HUES64 (cell line): ENCODE results near the gene WDFY4.

ENCODE experiments used
- H3K27ac ChIP-seq: 2 replicates; pipeline ENCODE4 v1.7.0; 2013; ENCODE audit warnings: low read depth, low read length, inconsistent platforms
- H3K27me3 ChIP-seq: 2 replicates; pipeline ENCODE4 v1.6.1; 2013; ENCODE audit warnings: mild to moderate bottlenecking, low read length; ENCODE audit not compliant: insufficient read depth
- H3K36me3 ChIP-seq: 2 replicates; pipeline ENCODE4 v1.6.1; 2013; ENCODE audit warnings: mild to moderate bottlenecking, low read length; ENCODE audit not compliant: insufficient read depth
- H3K4me1 ChIP-seq: 2 replicates; pipeline ENCODE4 v1.6.1; 2013; ENCODE audit warnings: mild to moderate bottlenecking, low read length, moderate library complexity; ENCODE audit not compliant: insufficient read depth
- H3K4me3 ChIP-seq: 2 replicates; pipeline ENCODE4 v1.5.1; 2013; ENCODE audit warnings: mild to moderate bottlenecking, low read length, moderate library complexity
- H3K9ac ChIP-seq: 2 replicates; pipeline ENCODE4 v1.6.1; 2013; ENCODE audit warnings: mild to moderate bottlenecking, low read depth, low read length
- H3K9me3 ChIP-seq: 2 replicates; pipeline ENCODE4 v1.6.1; 2013; ENCODE audit warnings: low read depth, low read length; ENCODE audit not compliant: insufficient read depth
- WGBS: fragments of 150-250, 120-280 bp; methylation state at CpG from one replicate; pipeline ENCODE4 v1.1.7; 2013; ENCODE audit warnings: missing lambda C conversion rate; 5-methylcytosine and 5-hydroxymethylcytosine counted together

Gene WDFY4

GRCh38 chr10:48769706-48770435, 85.2 kb downstream of the WDFY4 start:
- Histone ChIP-seq H3K27me3 (no peaks in the 10 kb centered on the region), H3K4me1 (peaks cover 4% of the 10 kb centered on the region), H3K36me3 (no peaks in the 10 kb centered on the region), H3K9ac (no peak overlapping the region), H3K27ac (no peak overlapping the region), H3K4me3 (no peak overlapping the region), H3K9me3 (no peaks in the 10 kb centered on the region)
- 86% methylated on average over 15 of the region's 15 CpGs for WGBS

- Histone ChIP-seq H3K9me3 (no peaks in the 10 kb centered on the region), H3K4me3 (no peak overlapping the region), H3K27ac (no peak overlapping the region), H3K4me1 (peaks cover 4% of the 10 kb centered on the region), H3K9ac (no peak overlapping the region), H3K36me3 (no peaks in the 10 kb centered on the region), H3K27me3 (no peaks in the 10 kb centered on the region)
- WGBS, result 83% methylated on average over 1 of the region's 1 CpG
Measured at GRCh38 chr10:48770561-48771089, 86.0 kb downstream of the WDFY4 start.

GRCh38 chr10:48771234-48771633, 86.6 kb downstream of the WDFY4 start:
- peaks cover 4% of the 10 kb centered on the region for H3K4me1 ChIP-seq
- H3K27me3 ChIP-seq, result no peaks in the 10 kb centered on the region
- no peak overlapping the region for H3K4me3 ChIP-seq
- no peaks in the 10 kb centered on the region for H3K9me3 ChIP-seq
- WGBS, result over 99% methylated on average over 4 of the region's 4 CpGs
- no peak overlapping the region for H3K27ac ChIP-seq
- no peaks in the 10 kb centered on the region for H3K36me3 ChIP-seq
- H3K9ac ChIP-seq, result no peak overlapping the region

DNA sequence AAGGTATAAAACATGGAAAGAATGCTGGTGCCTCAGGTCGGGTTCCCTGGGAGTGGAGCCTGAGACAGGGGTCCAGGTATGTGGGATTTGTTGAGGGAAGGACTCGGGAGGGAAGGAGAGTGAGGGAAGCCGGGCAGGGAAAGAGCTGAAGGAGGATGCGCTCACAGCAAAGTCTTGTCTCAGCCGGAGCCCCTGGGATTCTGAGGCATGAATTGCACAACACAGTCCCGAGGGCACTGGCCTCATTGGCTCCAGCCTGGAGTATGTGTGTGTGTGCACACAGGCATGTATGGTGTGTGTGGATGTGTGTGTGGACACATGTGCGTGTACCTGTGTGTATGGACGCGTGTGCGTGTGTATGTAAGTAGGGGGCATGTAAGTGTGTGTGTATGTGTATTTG, 87.4 kb downstream of the WDFY4 start:
- no peaks in the 10 kb centered on the region for H3K9me3 ChIP-seq
- 89% methylated on average over 10 of the region's 10 CpGs for WGBS
- H3K27me3 ChIP-seq, result no peaks in the 10 kb centered on the region
- H3K36me3 ChIP-seq, result no peaks in the 10 kb centered on the region
- H3K27ac ChIP-seq, result no peak overlapping the region
- peaks cover 4% of the 10 kb centered on the region for H3K4me1 ChIP-seq
- no peak overlapping the region for H3K9ac ChIP-seq
- no peak overlapping the region for H3K4me3 ChIP-seq

DNA sequence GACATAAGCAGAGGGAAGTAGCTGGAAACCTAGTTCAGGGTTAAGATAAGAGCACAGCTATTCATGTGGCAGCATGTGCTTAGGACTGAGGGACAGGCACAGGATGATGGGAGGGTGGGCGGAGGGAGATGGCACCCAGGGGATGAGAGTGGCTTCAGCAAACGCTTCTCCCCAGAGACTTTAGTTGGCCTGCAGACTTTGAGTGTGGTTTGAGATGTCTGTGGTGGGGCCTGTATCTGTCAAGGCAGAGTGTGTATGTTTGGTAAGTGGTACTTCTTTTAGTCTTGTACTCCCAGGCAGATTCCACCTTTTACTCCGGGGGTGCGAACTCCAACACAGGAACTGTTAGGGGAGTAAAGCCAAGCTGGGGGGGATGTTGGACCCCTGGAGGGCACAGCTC, 88.9 kb downstream of the WDFY4 start:
- no peak overlapping the region for H3K4me3 ChIP-seq
- no peaks in the 10 kb centered on the region for H3K36me3 ChIP-seq
- no peak overlapping the region for H3K27ac ChIP-seq
- H3K9me3 ChIP-seq, result no peaks in the 10 kb centered on the region
- H3K4me1 ChIP-seq, result peaks cover 4% of the 10 kb centered on the region
- H3K27me3 ChIP-seq, result no peaks in the 10 kb centered on the region
- 91% methylated on average over 4 of the region's 4 CpGs for WGBS
- H3K9ac ChIP-seq, result no peak overlapping the region

- H3K9me3 ChIP-seq, result no peaks in the 10 kb centered on the region
- no peak overlapping the region for H3K27ac ChIP-seq
- H3K9ac ChIP-seq, result no peak overlapping the region
- 90% methylated on average over 12 of the region's 12 CpGs for WGBS
- no peak overlapping the region for H3K4me3 ChIP-seq
- H3K27me3 ChIP-seq, result no peaks in the 10 kb centered on the region
- no peaks in the 10 kb centered on the region for H3K36me3 ChIP-seq
- H3K4me1 ChIP-seq, result peaks cover 4% of the 10 kb centered on the region
Measured at GRCh38 chr10:48774416-48775205, 89.9 kb downstream of the WDFY4 start.

- no peaks in the 10 kb centered on the region for H3K27me3 ChIP-seq
- H3K4me3 ChIP-seq, result no peak overlapping the region
- H3K27ac ChIP-seq, result no peak overlapping the region
- WGBS, result 90% methylated on average over 4 of the region's 4 CpGs
- H3K9ac ChIP-seq, result no peak overlapping the region
- no peaks in the 10 kb centered on the region for H3K9me3 ChIP-seq
- H3K36me3 ChIP-seq, result no peaks in the 10 kb centered on the region
- H3K4me1 ChIP-seq, result no peaks in the 10 kb centered on the region
Measured at GRCh38 chr10:48775206-48775517, 90.5 kb downstream of the WDFY4 start.

- Histone ChIP-seq H3K9me3 (no peaks in the 10 kb centered on the region), H3K4me3 (no peak overlapping the region), H3K4me1 (no peaks in the 10 kb centered on the region), H3K27me3 (no peaks in the 10 kb centered on the region), H3K9ac (no peak overlapping the region), H3K27ac (no peak overlapping the region), H3K36me3 (no peaks in the 10 kb centered on the region)
- WGBS, result 94% methylated on average over 5 of the region's 5 CpGs
Measured at GRCh38 chr10:48776005-48776522, 91.4 kb downstream of the WDFY4 start.

DNA sequence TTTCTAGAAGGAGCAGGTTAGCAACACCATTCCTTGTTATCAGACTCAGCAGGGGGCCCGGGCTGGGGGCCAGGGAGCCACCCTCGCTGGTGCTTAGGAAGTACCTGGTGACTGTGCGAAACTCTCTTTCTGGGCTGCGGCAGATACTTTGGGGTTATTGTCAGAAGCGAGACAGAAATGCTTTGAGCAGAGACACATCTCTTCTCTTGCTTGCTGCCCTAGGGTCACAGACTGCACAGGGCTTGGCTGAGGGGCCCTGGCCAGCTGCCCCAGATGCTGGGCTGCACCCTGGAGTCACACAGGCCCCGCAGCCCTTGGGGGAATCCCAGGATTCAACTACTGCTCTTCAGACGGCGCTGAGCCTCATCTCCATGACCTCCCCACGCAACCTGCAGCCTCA, 91.9 kb downstream of the WDFY4 start:
- H3K9me3 ChIP-seq, result no peaks in the 10 kb centered on the region
- no peaks in the 10 kb centered on the region for H3K27me3 ChIP-seq
- no peak overlapping the region for H3K27ac ChIP-seq
- WGBS, result 80% methylated on average over 9 of the region's 9 CpGs
- no peak overlapping the region for H3K4me3 ChIP-seq
- no peaks in the 10 kb centered on the region for H3K36me3 ChIP-seq
- H3K9ac ChIP-seq, result no peak overlapping the region
- no peaks in the 10 kb centered on the region for H3K4me1 ChIP-seq

DNA sequence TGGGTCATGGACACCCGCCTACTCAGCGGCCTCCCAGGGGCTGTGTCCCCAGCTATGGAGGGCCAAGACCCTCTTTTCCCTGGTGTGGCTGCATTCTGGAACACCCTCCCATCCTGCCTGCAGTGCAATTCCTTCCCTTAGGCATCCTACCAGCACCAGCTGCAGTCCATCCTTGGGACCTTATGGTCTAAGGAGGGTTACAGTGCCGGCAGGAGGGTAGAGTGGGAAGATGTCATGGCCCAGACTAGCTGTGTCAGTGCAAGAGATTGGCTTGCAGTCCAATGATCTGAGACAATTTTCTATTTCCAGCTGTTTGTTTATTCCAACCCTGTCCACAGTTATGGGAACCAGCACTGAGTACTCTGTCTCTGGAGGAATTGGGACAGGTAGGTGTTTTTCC, 92.4 kb downstream of the WDFY4 start:
- Histone ChIP-seq H3K27ac (no peak overlapping the region), H3K4me1 (no peaks in the 10 kb centered on the region), H3K9ac (no peak overlapping the region), H3K9me3 (no peaks in the 10 kb centered on the region), H3K4me3 (no peak overlapping the region), H3K27me3 (no peaks in the 10 kb centered on the region), H3K36me3 (no peaks in the 10 kb centered on the region)
- 93% methylated on average over 3 of the region's 3 CpGs for WGBS

DNA sequence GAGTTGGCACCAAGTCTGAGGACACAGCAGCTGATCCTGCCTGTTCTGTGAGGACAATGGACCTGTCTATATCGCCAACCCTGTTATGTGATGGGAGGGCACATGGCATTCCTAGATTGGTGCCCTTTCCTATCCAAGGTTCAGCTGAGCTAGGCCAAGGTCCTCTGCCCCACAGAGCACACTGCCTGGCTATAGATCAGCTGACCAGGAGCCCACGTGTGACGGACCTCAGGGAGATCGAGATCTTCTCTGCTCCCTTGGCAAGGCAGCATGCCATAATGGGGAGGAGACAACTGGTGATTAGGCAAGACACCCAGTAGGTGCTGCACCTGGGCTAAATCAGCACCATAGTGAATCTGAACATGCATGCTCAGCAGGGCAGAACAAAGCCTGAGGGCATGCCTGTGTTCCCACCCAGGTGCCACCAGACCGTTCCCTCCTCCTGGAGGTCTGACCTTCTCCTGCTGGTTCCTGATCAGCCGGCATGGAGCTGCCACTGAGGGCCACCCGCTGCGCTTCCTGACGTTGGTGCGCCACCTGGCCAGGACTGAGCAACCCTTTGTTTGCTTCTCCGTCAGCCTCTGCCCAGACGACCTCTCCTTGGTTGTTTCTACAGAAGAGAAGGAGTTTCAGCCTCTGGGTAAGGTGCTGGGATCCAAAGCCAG, 93.7 kb downstream of the WDFY4 start:
- no peak overlapping the region for H3K9ac ChIP-seq
- H3K4me3 ChIP-seq, result no peak overlapping the region
- H3K9me3 ChIP-seq, result no peaks in the 10 kb centered on the region
- H3K36me3 ChIP-seq, result no peaks in the 10 kb centered on the region
- H3K27me3 ChIP-seq, result no peaks in the 10 kb centered on the region
- H3K4me1 ChIP-seq, result no peaks in the 10 kb centered on the region
- H3K27ac ChIP-seq, result no peak overlapping the region
- WGBS, result 93% methylated on average over 12 of the region's 12 CpGs
